ENCODE measurements around the gene CCDC80.

The CCDC80 gene, protein sequence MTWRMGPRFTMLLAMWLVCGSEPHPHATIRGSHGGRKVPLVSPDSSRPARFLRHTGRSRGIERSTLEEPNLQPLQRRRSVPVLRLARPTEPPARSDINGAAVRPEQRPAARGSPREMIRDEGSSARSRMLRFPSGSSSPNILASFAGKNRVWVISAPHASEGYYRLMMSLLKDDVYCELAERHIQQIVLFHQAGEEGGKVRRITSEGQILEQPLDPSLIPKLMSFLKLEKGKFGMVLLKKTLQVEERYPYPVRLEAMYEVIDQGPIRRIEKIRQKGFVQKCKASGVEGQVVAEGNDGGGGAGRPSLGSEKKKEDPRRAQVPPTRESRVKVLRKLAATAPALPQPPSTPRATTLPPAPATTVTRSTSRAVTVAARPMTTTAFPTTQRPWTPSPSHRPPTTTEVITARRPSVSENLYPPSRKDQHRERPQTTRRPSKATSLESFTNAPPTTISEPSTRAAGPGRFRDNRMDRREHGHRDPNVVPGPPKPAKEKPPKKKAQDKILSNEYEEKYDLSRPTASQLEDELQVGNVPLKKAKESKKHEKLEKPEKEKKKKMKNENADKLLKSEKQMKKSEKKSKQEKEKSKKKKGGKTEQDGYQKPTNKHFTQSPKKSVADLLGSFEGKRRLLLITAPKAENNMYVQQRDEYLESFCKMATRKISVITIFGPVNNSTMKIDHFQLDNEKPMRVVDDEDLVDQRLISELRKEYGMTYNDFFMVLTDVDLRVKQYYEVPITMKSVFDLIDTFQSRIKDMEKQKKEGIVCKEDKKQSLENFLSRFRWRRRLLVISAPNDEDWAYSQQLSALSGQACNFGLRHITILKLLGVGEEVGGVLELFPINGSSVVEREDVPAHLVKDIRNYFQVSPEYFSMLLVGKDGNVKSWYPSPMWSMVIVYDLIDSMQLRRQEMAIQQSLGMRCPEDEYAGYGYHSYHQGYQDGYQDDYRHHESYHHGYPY

DNA sequence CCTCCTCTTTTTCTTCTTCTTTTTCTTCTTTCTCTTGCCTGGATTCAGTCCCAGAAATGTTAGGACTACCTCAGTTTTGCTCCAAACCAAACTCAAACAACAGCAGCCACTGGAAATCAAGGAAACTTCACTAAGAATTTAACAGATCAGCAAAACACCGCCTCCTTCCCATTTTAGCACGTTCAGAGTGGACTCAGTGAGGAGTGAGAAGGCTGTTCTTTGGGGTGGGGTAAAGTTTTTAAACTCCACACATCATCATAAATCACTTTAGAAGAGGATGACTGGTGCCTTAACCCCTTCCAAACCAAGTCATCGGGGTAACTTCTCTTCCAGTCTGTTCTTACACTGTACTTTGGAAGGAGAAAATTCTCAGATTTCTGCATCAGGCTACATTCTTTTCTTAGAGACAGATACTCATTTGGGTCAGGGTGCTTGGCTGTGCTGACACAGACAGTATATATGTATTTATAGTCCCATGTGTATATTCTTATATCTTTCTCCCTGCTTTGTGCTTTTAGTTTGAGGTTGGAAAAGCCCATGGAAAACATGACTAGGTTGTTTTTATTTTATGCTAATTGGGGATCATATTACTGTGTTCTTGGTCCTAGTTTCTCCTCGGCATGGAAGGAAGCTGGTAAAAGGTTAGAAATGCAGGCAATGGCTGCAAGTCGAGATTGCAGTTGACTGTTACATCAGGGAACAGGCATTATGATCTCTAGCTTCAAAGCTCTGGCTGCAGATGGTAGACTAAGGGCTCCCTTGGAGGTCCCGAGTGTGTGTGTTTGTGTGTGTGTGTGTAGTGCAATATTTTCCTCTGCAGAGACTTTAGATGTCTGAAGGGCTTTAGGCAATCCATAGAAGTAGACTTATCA is at the start of gene CCDC80:
Gene CCDC80, minus strand, starts transcription at position 214 of the 872 bp plus-strand sequence. CDS start 1,238 bp downstream, outside the sequence.
- ChIA-PET POLR2A (no interaction called here), CTCF (interaction anchor here (1.2 to 7.3 kb wide), 15 partner anchors 8 to 647 kb away, joined by 3 to 62 read pairs (median 16); partner anchors contain the start of gene CD200R1)
- no peak for TF ChIP-seq CTCF (IDR thresholded peaks at IDR 0.05; ENCODE audit: control extremely low read depth, extremely low read depth, low read depth, missing control alignments)
- no peak for DNase-seq (ENCODE audit: extremely low spot score)

DNA sequence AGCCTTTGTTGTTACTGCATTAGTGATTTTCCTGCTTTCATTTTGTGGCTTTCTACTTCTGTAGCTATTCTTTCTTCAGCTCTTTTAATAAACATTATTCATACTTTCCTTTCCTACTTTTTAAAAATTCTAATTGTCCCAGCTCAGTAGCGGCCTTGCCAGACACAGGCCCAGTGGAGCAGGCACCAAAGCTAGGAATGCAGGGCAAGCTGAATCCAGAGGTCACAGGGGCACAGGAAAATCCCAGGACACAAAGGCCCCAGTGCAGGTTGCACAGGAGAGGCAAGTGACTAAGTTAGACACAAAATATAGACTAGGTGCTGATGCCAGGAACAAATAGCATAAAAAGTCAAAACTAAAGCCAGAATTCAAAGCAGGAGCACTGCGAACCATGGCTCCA is 49.0 kb upstream of the CCDC80 start:
- ChIA-PET CTCF (interaction anchor here (0.8 to 1.9 kb wide), 7 partner anchors 13 to 346 kb away, joined by 3 to 5 read pairs (median 3); no protein-coding TSS in a partner anchor), POLR2A (no interaction called here)
- DNase-seq (ENCODE audit: extremely low spot score) = no peak
- TF ChIP-seq CTCF (IDR thresholded peaks at IDR 0.05; ENCODE audit: control extremely low read depth, extremely low read depth, low read depth, missing control alignments) = no peak

GRCh38 chr3:112689385-112689784 is 48.4 kb upstream of the CCDC80 start:
- TF ChIP-seq CTCF (IDR thresholded peaks at IDR 0.05; ENCODE audit: control extremely low read depth, extremely low read depth, low read depth, missing control alignments) = no peak
- ChIA-PET CTCF (interaction anchor here (0.8 to 1.9 kb wide), 7 partner anchors 9 to 346 kb away, joined by 3 to 5 read pairs (median 3); no protein-coding TSS in a partner anchor), POLR2A (no interaction called here)
- no peak for DNase-seq (ENCODE audit: extremely low spot score)

- ChIA-PET CTCF (interaction anchor here (0.9 to 1.5 kb wide), 5 partner anchors 9 to 347 kb away, joined by 3 to 8 read pairs (median 3); no protein-coding TSS in a partner anchor), POLR2A (no interaction called here)
- no peak for TF ChIP-seq CTCF (IDR thresholded peaks at IDR 0.05; ENCODE audit: control extremely low read depth, extremely low read depth, low read depth, missing control alignments)
- DNase-seq (ENCODE audit: extremely low spot score) = no peak
Observed at GRCh38 chr3:112688819-112689218, 47.9 kb upstream of the CCDC80 start.

DNA sequence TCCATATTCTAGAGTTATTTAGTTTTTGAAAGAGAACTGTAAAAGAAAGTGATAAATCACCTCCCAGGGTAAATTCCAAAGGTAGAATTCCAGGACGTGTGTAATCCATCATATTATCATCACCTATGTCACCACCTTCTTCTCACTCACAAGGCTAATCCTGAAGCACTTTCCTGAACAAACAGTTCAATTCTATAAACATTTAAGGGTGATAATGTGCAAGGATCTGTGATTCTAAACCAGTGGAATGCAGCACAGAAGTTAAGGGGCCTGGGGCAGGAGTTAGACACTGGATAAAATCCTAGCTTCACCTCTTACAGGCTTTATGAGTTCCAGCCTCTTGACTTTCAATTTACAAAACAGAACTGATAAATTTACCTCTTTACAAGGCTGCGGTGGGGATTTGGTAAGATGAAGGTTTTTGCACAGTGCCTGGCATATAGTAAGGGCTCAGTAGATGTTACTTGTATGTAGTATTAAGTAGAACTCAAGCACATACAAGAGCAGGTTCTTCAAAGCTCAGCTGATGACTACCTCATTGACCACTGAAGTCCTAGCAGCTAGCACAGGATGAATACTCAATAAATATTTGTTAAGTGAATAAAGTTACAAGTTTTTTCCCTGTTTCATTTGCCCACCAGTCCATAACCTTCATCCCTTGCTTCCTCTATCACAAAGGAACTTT is 47.3 kb upstream of the CCDC80 start:
- CTCF ChIA-PET = interaction anchor here (1.0 to 1.5 kb wide), 2 partner anchors 8 to 46 kb away, joined by 3 to 8 read pairs; no protein-coding TSS in a partner anchor
- POLR2A ChIA-PET = no interaction called here
- no peak for DNase-seq (ENCODE audit: extremely low spot score)
- TF ChIP-seq CTCF (IDR thresholded peaks at IDR 0.05; ENCODE audit: control extremely low read depth, extremely low read depth, low read depth, missing control alignments) = no peak

All from GM10248 (cell line).